NCI-H2107 treated with DMSO at 0.1 percent for 48 hours (cell line): ENCODE data around the gene CEBPE.

ENCODE experiments used
- DNase-seq: peaks from one replicate; lab custom pipeline; 2025; ENCODE audit not compliant: unreplicated experiment; lab: John Stamatoyannopoulos, UW

CEBPE gene

DNA sequence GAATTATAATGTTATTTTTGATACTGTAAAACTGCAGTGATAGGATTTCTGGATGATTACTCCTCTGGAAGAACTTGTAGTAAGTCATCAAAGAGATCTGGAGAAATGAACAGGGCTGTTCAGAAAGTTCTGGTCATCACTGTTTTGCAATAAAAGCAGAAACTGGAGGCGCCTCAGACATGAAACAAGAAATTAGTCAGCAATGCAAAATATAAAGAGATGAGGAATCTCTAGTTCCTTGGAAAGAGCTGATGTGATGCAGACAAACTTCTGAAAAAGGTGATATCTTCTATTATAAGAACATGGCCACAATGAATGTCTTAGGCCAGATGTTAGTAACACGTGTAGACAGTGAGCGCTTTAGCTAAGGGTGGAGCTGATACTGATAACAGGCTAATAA, 33.6 kb downstream of the CEBPE start:
- DNase-seq: no peak

DNA sequence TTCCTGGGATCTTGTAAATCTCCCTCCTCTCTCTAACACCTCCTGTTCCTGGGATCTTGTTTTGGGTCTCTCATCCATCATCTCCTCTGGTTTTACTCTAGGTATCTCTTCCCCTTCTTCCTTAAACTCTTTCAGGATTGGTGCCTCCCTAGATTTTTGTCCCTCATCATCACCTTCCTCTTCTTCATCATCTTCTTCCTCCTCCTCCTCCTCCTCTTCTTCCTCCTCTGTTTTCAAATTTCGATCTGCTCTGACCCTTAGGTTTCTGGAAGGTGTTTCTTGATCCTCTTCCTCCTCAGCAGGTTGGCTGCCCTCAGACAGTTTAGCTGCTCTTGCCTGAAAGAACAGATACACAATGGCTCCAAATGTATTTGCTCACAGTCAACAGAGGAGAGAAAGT, 38.6 kb downstream of the CEBPE start:
- no peak for DNase-seq

DNA sequence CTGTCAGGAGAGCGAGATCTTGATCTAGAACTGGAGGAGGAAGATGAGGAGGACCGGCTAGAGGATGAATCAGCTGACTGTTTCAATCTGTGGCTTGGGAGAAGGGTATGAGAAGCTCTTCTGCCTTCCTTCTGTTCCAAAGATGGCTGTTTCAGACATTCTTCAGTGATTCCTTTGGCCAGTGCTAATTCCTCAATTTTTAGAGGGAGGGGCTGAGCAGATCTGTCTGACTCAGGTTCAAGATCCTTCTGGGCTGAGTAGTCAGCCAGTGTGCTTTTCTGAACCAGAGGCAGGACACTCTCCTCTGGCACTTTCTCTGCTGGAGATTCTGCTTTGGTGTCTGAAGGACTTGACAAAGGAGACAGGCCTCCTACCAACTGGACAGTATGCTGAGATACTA, 39.3 kb downstream of the CEBPE start:
- DNase-seq: no peak

DNA sequence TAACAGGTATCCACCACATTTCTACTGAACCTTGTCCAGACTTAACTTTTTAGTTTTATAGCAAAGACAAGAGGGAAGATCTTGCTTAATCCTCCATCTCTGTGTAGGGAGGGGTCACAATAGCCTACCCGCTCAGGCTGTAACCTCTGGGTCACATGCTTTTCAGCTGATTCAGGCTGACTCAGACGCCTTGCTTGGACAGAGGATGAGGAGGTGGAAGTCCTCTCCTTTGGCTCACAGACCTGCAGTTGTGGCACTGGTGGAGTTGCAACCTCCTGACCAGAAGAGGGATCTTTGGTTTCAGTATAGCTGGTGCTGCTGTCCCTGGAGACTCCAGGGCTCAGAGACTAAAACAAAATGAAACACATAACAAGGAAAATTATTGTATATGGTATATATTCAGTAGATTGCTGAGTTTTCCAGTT, 40.4 kb downstream of the CEBPE start:
- DNase-seq: no peak

DNA sequence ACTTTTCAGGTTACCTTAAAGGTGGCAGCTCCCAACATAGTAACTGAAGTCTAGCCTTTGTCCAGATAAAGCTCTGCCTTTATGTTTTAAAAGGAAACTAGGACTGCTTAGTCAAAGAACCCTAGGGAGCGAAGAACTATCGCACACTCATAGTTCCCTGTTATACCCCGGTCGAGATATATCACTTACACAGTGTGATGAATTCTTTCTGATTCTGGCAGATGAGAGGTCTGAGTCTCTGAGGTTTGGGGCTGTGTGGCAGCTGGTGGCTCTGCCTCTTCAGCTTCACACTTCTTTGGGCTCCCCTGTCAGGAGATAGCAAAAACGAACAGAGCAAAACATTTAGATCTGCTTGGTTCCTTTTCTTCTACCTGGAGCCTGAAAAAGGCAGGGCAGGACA, 41.1 kb downstream of the CEBPE start:
- no peak for DNase-seq

DNA sequence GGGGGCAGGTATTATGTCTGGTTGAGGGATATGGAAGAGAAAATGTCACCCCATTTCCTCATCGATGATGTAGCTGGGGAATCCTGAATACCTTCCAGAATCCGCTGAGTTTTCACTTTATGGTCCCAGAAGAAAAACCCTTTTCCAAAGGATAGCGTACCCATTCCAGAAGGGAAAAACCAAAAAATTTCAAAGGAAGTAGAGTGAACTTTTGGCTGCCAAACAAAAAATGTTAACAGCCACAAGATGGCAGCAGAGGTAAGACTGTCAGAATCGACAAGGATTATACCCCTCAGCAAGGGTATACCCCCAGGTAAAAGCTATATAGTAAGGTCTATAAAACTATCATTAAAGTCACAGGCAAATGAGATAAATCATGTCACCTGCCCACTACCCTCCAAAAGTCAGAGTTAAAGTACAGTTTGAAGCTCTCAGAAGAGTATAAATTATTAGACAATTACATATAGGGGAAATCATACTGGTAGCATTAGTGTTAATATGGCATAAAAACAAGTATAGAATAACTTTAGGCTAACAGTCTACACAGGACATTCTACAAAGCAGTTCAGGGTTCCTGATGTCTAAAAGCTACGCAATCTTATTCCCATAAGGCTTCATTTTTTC, 42.2 kb downstream of the CEBPE start:
- no peak for DNase-seq

DNA sequence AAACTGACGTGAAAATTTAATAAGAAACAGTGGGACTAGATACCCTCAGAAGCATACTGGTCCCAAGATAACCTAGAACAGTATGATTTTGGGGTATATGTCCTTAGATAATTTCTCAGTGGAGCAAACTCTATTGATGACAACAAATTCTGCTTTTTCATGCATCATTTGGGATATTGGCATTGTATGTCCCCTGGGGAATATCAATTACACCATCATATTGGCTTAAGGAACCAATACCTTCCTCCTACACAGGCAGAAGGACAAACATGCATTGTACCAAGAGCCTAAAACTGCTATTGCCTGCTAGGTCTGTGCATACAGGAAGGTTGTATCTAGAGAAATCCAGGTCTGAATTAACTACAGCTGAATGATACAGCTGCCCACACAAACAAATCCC, 44.1 kb downstream of the CEBPE start:
- DNase-seq: no peak

DNA sequence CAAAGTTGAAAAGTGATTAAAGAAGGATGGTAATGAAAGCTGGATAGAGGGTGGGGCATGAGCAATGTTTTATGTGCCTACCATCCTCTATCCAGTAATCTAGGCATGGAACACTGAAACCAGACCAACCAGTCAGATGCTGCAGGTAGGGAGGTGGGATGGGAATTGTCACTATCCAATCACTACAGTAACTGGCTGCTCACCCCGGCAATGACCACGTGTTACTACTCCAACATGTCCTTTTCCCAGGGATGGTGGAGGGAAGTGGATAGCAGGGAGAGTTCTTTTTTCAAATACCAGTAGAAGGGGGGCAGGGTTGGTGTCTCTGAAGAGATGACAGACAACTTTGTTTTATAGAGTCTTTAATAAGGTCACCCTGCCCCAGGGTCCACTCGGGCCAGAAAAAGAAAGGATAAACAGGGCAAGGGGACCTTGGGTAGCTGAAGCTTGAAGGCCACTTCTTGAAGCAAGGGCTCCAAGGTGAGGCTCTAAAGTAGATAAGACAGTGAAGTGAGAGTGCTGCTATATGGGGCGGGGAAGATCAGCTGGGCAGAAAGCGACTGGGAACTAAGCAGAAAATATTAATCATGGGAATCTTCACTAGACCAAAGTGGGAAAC, 47.0 kb downstream of the CEBPE start:
- no peak for DNase-seq

DNA sequence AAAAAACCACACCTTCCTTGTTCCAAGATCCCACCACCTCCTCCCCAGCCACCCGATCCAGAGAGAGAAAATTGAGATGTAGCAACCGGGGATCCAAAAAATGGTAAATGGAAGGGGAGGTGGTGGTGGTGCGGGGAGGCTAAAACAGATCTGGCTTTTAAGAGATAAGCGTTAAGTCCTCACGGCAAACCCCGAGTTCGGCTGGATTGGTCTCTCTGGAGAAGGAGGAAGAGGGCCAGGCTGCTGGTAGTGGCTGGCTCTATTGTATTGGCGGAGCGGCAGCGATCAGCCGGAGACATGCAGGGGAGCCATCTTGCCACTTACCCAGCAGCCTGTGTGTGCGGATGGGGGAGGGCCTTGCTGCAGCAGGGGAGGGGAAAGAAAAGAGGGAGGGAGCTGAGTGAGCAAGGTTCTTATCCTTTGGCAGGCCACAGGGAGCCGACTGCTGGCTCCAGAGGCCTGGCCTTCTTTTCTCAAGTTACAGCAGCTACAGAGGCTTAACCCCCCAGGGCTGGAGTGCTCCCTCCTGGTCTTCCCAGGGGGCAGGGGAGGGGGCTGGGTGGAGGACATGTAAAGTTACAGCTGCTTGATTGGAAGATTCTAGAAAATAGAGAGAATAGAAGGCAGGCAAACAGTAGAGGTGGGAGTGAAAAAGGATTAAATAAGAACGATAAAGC, 47.7 kb downstream of the CEBPE start:
- no peak for DNase-seq

DNA sequence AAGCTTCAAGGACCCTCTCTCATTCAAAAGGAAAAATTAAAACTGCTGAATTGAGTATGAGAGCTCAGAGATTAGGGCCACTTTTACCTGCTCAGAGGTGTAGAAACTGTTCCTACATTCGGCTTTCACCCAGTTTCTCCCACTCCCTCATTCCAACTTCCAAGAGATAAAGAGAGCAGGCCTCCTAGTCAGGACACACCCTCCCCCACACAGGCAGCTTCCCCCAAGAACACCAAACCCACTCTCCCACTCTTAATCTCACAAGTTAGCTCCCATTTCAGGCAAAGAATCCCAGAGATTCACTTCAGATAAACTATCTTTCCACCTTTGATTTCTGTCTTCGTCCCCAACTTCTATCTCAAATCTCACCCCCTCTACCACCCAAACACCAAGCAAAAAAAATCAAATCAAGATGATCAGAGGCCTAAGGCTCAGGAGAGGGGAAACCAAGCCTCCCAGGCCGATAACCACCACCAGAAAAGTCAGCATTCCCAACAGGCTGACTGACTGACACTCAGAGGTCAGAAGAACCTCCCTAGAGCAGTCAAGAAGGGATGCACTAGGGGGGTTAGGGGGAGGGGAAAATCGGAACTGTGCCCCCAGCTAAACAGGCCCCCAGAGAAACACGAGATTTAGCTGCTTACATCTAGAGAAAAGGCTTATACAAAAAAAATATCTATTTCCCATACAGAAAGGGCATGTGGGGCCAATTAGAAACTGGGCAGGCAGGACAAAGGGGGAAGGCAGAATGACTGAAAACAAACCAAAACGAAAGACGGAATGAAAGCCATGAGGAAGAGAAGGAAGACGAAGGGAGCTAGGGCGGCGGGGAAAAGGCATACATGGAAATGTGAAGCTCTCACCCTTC, 48.6 kb downstream of the CEBPE start:
- DNase-seq: no peak

DNA sequence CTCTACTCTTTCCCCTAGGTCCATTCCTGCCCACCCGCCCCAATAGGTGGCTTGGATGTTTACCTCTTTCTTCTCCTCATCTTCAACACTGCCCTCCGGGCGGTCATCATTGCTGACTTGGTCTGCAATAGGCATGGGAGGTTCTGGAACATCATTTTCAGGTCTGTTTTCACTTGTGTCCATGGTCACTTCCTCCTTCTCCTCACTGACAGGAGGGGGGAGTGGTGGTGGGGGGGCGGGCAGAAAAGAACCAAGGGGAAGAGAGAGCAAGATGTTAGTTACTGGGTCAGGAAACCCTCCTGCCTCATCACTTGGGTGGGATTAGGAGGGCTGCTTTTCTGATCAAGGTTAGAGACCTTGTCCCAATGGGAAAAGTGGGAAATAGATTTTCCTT, 49.6 kb downstream of the CEBPE start:
- DNase-seq: no peak

DNA sequence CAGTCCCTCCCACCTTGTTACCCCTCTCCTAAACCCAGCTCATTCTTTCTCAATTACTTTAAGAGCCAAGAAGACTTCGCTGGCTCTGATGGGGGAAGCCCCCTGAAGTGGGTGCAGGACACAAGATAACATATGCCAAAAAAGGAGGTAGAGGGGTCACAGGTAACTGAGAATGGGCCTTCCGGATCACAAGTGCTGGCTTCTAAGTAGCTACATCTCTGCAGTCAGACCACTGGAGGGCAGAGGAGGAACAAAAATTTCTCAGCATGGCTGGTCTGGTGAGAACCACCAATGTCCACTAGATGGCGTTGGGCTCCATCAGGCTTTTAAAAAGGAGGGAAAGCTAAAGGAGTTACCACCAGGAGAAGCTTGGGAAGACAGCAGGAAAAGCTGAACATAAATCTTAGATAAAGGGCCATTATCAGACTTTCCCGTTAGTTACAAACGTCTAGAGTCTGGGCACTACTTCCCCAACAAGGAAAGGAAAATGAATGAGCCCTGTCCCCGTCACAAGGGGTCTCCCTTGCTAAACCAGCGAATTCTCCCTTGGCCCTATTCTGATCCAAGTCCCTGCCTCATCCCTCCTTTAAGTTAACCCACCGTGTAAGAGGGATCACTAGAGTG, 50.2 kb downstream of the CEBPE start:
- DNase-seq: no peak

DNA sequence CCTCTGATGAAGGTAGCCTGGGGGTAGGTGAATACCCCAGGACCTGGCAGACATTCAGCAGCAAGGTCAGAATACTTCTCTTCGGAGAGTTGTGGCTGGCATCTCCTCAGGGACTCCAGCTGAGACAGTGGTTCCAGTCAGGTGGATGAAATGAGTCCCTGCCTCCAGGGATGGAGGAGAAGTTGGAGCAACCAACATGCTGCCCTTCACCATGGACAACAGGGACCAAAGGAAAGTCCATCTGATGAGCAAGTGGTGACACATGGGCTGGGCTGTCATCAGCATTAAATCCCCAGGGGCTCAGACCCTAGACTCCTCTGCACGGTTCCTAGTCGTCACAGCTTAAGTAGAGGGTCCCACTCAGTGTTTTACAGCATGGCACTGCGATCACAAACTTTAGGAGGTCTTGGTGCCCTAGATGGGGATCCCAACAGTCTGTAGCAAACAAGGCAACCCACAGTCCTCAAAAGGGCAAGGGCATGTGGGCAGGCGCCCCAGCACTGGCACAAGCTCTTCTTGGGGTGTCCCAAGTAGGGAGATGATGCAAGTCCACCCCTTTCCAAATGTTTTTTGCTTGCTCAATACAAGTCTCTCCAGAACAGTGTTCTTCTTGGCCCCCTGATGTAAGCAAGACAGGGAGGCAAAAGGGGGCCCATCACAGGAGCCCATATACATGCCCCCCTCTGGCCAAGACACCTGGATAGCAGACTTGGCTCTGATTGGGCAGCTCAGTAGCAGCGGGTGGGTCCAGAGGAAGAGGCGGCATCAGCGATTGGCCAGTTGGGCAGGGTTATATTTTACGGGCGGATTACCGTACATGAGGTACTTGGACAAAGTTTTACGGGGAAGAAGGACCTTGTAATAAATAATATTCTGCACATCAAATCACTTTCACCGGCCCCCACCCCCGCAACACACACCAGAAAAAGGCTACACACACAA, 50.9 kb downstream of the CEBPE start:
- no peak for DNase-seq
